Fibroblast of lung (primary cell): ENCODE results near the gene FGGY.
"Not testable (repeated sequence)": the region's sequence is repeated elsewhere in the genome, so short reads cannot be mapped to it uniquely, and the experiment has no call there.

ENCODE experiments used
- CTCF ChIP-seq, 2 donors: IDR thresholded peaks in 1 of 2; conservative IDR thresholded peaks in 1 of 2; 1 replicate in 1 of 2; 2 replicates in 1 of 2; pipeline ENCODE4 v1.5.1; 2011 to 2012; ENCODE audit warnings: low read length in 2 of 2, control low read depth in 1 of 2, inconsistent platforms in 1 of 2, low read depth in 1 of 2, mild to moderate bottlenecking in 1 of 2
- EZH2 ChIP-seq: IDR thresholded peaks from 2 replicates; pipeline ENCODE4 v1.5.1; 2012; ENCODE audit warnings: low read length, control low read depth, mild to moderate bottlenecking; ENCODE audit errors: missing control alignments

GRCh38 chr1:59354239-59354638, 57.3 kb downstream of the FGGY start:
- not testable (repeated sequence) for TF ChIP-seq CTCF (conservative IDR thresholded peaks at IDR 0.05 in 1 of 2, IDR thresholded peaks at IDR 0.05 in 1 of 2; ENCODE audit: low read depth in 1 of 2, low read length in 2 of 2); EZH2
